Muscle of arm (tissue), 12 donors: ENCODE results near the gene KCTD12. TPM values are rescaled to one million over a fixed set of nuclear protein-coding genes. Genes with fewer than 3 reads are reported as not detected.

Source experiments
- DNase-seq: peaks from one replicate; pipeline ENCODE4 v3.0.0-alpha.2; 2013
- polyA plus RNA-seq, 12 donors: library from polyadenylated mRNA; unstranded; fragments of 120-200 nt; gene quantifications; one replicate each; pipeline ENCODE4 v1.2.1, GENCODE V29; 2013; ENCODE audit not compliant: insufficient read length in 12 of 12

Gene KCTD12
- polyA plus RNA-seq, 12 donors, result 176 to 356 (median 219) TPM

DNA sequence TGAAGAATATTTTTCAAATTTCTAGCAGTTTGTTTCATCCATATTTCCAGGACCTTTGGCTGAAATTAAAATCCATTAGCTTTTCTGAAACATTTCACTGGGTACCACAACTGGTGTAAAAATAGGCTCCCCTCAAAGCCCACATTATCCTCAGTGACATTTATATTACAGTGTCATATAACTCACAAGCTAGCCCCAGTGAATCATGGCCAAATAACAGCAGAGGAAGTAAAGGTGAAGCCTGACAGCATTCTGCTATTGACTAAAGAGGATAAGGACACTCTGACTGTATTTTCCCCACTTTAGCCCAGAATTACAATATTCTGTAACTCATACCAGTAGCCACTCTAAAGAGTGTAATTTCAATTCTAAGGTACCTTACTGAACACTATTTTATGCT lies 21.9 kb downstream of the KCTD12 start:
- DNase-seq, result no peak

DNA sequence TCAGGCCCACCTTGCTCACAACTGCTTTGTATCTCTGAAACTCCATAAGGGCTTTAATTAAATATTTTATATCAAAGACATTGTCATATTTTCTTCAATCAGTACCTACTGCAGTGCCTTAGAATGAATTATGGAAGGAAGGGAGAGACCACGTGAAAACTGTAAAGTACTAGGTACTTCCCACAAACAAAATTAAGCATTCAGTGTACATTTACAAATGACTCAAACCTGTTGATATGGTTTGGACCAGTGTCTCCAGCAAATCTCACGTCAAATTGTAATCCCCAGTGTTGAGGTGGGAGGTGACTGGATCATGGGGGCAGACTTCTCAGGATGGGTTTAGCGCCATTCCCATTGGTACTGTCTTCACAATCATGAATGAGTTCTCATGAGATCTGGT lies 23.2 kb downstream of the KCTD12 start:
- no peak for DNase-seq

- no peak for DNase-seq
Measured at GRCh38 chr13:76861859-76862258, 24.3 kb downstream of the KCTD12 start.

- DNase-seq, result no peak
Measured at GRCh38 chr13:76860706-76861105, 25.5 kb downstream of the KCTD12 start.

- no peak for DNase-seq
Measured at GRCh38 chr13:76854894-76855293, 31.3 kb downstream of the KCTD12 start.

GRCh38 chr13:76853921-76854608 lies 32.1 kb downstream of the KCTD12 start:
- DNase-seq, result no peak

DNA sequence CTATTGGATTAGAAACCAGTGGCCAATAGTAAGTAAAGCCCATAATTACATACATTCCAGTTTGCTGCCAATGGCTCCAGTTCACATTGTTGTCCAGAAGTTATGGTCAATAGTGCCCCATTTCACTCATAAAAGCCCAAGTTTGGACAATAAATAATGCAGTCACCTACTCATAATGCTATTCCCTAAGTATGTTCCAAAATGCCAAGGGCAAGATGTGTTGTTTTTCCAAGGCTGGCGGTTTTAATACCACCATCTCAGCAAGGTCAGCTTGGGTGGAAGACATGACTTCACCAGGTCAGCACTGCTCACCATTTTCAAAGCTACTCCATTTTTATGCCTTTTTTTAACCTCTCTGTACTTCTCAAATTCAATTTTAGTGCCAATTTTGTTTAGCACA lies 32.7 kb downstream of the KCTD12 start:
- no peak for DNase-seq

GRCh38 chr13:76852986-76853385 lies 33.2 kb downstream of the KCTD12 start:
- no peak for DNase-seq

GRCh38 chr13:76851961-76852360 lies 34.2 kb downstream of the KCTD12 start:
- no peak for DNase-seq

DNA sequence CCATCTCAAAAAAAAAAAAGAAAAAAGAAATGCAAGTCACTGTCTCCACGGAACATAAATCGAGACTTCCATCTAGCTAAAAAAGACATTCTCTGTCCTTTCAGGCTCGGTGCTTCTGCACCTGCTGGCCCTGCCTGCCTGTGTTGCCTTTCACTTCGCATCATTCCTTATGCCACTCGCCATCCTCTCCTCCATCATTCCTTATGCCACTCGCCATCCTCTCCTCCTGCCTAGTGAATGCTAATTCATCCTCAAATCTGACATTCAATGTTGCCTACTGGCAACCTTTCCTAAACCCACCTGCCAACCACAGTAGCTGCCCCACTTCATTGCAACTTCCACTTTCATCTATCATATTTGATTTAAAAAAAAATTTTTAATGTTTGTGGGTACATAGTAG lies 36.7 kb downstream of the KCTD12 start:
- DNase-seq, result no peak

GRCh38 chr13:76848596-76848995 lies 37.6 kb downstream of the KCTD12 start:
- DNase-seq, result peak; percentile 30

DNA sequence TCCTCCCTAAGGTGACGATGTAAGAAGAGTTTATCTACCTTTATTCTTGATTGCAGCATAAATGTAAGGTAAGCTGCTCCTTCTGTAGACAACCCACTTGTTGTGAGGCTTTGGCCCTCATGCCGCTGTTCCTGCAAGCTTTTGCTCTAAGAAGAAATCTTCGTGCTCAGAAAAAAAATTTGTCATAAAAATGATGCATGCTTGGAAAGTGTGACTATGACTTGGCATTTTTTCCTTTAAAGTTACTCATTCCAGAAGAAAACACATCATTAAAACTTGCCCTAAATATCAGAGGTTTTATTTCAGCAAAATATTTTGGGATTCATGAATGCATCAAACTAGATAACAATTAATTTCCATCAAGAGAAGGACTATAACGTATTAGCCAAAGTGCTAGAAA lies 39.8 kb downstream of the KCTD12 start:
- no peak for DNase-seq

DNA sequence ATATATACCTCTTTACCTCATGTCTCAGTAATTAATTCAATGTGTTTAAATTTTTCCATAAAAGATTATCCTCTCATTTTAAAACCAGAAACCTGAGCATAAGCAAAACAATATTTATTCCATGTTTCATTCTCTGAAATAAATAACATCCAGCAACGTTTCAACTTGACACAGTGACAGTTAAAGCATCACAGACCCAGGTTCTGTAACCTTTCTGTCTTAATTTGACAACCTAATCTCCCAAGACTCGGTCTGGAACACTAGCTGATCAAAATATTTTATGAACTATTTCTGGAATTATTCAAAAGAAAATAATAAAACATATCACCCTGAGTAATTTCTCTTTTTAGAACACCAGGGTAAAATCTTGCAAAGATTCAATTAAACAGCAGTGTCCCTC lies 40.3 kb downstream of the KCTD12 start:
- DNase-seq, result no peak

DNA sequence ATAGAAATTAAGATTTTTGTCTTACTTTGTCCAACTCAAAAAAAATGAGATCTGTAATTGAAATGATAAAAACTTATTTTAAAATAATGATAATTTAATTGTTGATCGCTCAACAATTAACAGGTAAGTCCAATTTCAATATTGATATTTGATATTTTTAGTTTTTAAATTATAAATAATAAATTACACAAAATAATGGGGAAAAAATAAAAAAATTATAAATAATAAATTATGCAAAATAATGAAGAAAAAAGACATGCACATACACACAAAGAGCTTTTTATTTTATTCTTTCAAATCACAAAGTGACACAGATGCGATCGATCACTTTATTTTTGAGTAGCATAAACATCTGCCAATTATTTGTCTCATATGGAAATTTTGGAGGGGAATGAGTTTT lies 40.8 kb downstream of the KCTD12 start:
- no peak for DNase-seq

GRCh38 chr13:76837801-76838200 lies 48.4 kb downstream of the KCTD12 start:
- DNase-seq, result no peak

DNA sequence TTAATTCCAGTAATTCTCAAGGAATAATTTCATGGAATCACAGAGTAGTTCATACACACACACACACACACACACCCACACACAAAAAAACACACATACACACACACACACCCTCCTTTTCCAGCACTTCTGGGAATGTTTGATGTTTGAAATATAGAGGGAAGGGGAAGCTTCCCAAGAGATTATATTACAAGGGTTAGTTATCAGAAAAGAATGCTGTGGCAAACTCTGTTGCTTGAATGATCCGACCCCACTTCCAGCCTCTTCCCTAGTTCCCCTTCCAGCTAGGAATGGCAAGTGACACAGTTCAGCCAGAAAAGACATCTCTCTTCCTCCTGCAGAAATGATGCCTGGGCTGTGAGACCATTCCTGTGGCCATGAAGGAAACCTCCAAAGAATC lies 49.9 kb downstream of the KCTD12 start:
- DNase-seq, result no peak

DNA sequence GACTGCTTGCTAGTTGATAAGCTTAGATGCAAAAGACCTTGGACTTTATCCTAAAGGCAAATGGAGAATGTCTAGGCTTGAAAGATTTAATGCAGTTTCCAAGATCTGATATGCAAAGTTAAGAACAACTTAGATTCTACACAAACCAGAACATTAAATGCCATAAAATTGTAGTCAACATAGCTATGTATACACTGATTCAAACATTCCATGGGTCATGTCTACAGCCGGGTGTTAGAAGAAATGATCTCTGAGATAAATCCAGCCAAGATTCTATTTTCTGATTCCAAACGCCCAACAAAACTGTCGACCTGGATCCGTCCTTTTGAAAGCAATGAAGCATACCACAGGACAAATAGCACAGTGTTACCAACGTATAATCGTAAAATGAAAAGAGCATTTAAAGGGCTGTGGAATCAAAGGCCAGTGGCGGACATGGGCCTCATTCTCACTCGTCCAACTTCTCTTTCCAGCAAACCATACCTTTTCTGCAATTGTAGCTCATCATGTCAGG lies 52.7 kb downstream of the KCTD12 start:
- DNase-seq, result no peak

GRCh38 chr13:76832258-76832988 lies 53.8 kb downstream of the KCTD12 start:
- no peak for DNase-seq

DNA sequence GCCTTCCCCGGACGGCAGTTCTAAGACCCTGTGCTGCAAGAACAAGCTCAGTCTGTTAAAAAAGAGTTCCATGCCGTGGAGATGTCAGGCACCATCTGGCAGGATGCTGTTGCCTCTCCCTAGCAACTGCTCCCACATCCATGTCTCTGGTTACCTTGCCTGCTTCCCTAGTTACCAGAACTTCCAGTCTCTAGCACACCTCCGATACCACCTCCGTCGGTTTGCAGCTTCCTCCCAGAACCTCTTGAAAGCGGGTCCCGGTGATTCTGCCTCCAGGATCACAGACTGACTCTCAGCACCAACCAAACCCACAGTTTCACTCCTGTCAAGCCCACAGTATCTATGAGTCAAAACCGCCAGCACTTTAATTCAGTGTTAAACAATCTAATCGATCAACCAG lies 55.4 kb downstream of the KCTD12 start:
- DNase-seq, result no peak
